Measurements from ENCODE around the gene SHISA5.
A peak's percentile ranks its signal among the peaks of the same experiment; 100 is the strongest.
"Not testable (repeated sequence)": the region's sequence is repeated elsewhere in the genome, so short reads cannot be mapped to it uniquely, and the experiment has no call there.

Gene SHISA5

GRCh38 chr3:48504051-48504946 lies at the start of gene SHISA5:
Gene SHISA5, minus strand, starts transcription at chr3:48504174. Its CDS starts 80 bp downstream, at chr3:48504094.
- no peak for DNase-seq (ENCODE audit: low read depth, low spot score)

- DNase-seq (ENCODE audit: low read depth, low spot score) = no peak
These were observed 49.4 kb upstream of the SHISA5 start for GRCh38 chr3:48553361-48553760.

- DNase-seq (ENCODE audit: low read depth, low spot score) = no peak
These were observed 48.4 kb upstream of the SHISA5 start for GRCh38 chr3:48552111-48552951.

GRCh38 chr3:48551651-48552050 lies 47.7 kb upstream of the SHISA5 start:
- not testable (repeated sequence) for DNase-seq (ENCODE audit: low read depth, low spot score)

- DNase-seq (ENCODE audit: low read depth, low spot score) = peak; percentile 42
These were observed 45.0 kb upstream of the SHISA5 start for GRCh38 chr3:48548729-48549705.

GRCh38 chr3:48548126-48548525 lies 44.2 kb upstream of the SHISA5 start:
- no peak for DNase-seq (ENCODE audit: low read depth, low spot score)

GRCh38 chr3:48546203-48546829 lies 42.3 kb upstream of the SHISA5 start:
- DNase-seq (ENCODE audit: low read depth, low spot score) = no peak

GRCh38 chr3:48544141-48544540 lies 40.2 kb upstream of the SHISA5 start:
- DNase-seq (ENCODE audit: low read depth, low spot score) = no peak

GRCh38 chr3:48543271-48543866 lies 39.4 kb upstream of the SHISA5 start:
- no peak for DNase-seq (ENCODE audit: low read depth, low spot score)

GRCh38 chr3:48538451-48538850 lies 34.5 kb upstream of the SHISA5 start:
- DNase-seq (ENCODE audit: low read depth, low spot score) = no peak

GRCh38 chr3:48536785-48537184 lies 32.8 kb upstream of the SHISA5 start:
- DNase-seq (ENCODE audit: low read depth, low spot score) = no peak

- no peak for DNase-seq (ENCODE audit: low read depth, low spot score)
These were observed 32.1 kb upstream of the SHISA5 start for GRCh38 chr3:48536116-48536515.

GRCh38 chr3:48535578-48535977 lies 31.6 kb upstream of the SHISA5 start:
- DNase-seq (ENCODE audit: low read depth, low spot score) = no peak

GRCh38 chr3:48532977-48533337 lies 29.0 kb upstream of the SHISA5 start:
- no peak for DNase-seq (ENCODE audit: low read depth, low spot score)

GRCh38 chr3:48532271-48532976 lies 28.4 kb upstream of the SHISA5 start:
- no peak for DNase-seq (ENCODE audit: low read depth, low spot score)

GRCh38 chr3:48530701-48531100 lies 26.7 kb upstream of the SHISA5 start:
- DNase-seq (ENCODE audit: low read depth, low spot score) = not testable (repeated sequence)

- DNase-seq (ENCODE audit: low read depth, low spot score) = no peak
These were observed 24.8 kb upstream of the SHISA5 start for GRCh38 chr3:48528754-48529153.

- DNase-seq (ENCODE audit: low read depth, low spot score) = no peak
These were observed 24.1 kb upstream of the SHISA5 start for GRCh38 chr3:48528048-48528447.

GRCh38 chr3:48524970-48525369 lies 21.0 kb upstream of the SHISA5 start:
- DNase-seq (ENCODE audit: low read depth, low spot score) = no peak

GRCh38 chr3:48521635-48522034 lies 17.7 kb upstream of the SHISA5 start:
- no peak for DNase-seq (ENCODE audit: low read depth, low spot score)

Data from iPS DF 19.7 (cell line).